H1 (cell line): Measurements from ENCODE around the gene SRM. TPM values are rescaled to one million over a fixed set of nuclear protein-coding genes. Genes with fewer than 3 reads are reported as not detected.

Experiments used
- CTCF ChIA-PET: fragments of 300-600 bp; sonication (Branson Sonifier 250); formaldehyde crosslinking; loops from one replicate; lab custom pipeline; 2021; ENCODE audit not compliant: partially characterized antibody; lab: Charles Lee
- POLR2A ChIA-PET: fragments of 300-600 bp; sonication (Branson Sonifier 250); formaldehyde crosslinking; loops from one replicate; lab custom pipeline; 2021; ENCODE audit warnings: inconsistent platforms; ENCODE audit not compliant: partially characterized antibody; lab: Charles Lee
- DNase-seq, 2 experiments: peaks; one replicate each; pipeline versions ENCODE4 v3.0.0 to v3.0.0-alpha.2; 2010 to 2022; ENCODE audit warnings: low spot score in 2 of 2, low read depth in 1 of 2, mixed read lengths in 1 of 2
- FAIRE-seq: peaks from 2 replicates; lab custom pipeline; 2011; peaks lifted over from hg19 to GRCh38; lab: Jason Lieb, UNC
- H2AFZ ChIP-seq: 2 replicates; pipeline ENCODE4 v1.8.1; 2012; ENCODE audit warnings: low read length, inconsistent platforms
- H2AK5ac ChIP-seq: 2 replicates; pipeline ENCODE4 v1.6.1; 2013; ENCODE audit warnings: low read depth, low read length
- H2BK120ac ChIP-seq: replicated peaks from 2 replicates; pipeline ENCODE3; 2013; ENCODE audit warnings: low read depth, low read length, inconsistent platforms
- H2BK12ac ChIP-seq: 2 replicates; pipeline ENCODE4 v1.6.1; 2013; ENCODE audit warnings: low read depth, low read length
- H2BK15ac ChIP-seq: 2 replicates; pipeline ENCODE4 v1.6.1; 2013; ENCODE audit warnings: low read length
- H2BK20ac ChIP-seq: 2 replicates; pipeline ENCODE4 v1.6.1; 2013; ENCODE audit warnings: low read length
- H2BK5ac ChIP-seq: 2 replicates; pipeline ENCODE4 v1.6.1; 2013; ENCODE audit warnings: low read depth, low read length
- H3K14ac ChIP-seq: 2 replicates; pipeline ENCODE4 v1.6.1; 2013; ENCODE audit warnings: inconsistent platforms; ENCODE audit not compliant: insufficient read length
- H3K18ac ChIP-seq: 2 replicates; pipeline ENCODE4 v1.6.1; 2013; ENCODE audit warnings: low read length; ENCODE audit errors: extremely low read depth
- H3K23ac ChIP-seq: 2 replicates; pipeline ENCODE4 v1.6.1; 2013; ENCODE audit warnings: inconsistent platforms; ENCODE audit not compliant: insufficient read length
- H3K23me2 ChIP-seq: 2 replicates; pipeline ENCODE4 v1.6.1; 2013; ENCODE audit warnings: low read depth, low read length
- H3K27ac ChIP-seq: 2 replicates; pipeline ENCODE4 v1.6.1; 2011; ENCODE audit warnings: low read depth, low read length, inconsistent platforms
- H3K27me3 ChIP-seq, 4 experiments: replicated peaks in 1 of 4; 1 replicate in 1 of 4; 2 replicates in 3 of 4; pipeline versions ENCODE4 v1.6.1 to v1.8.1; 2011 to 2013; ENCODE audit warnings: low read length in 3 of 4, mild to moderate bottlenecking in 3 of 4, inconsistent platforms in 2 of 4, mixed read lengths in 2 of 4, moderate library complexity in 1 of 4; ENCODE audit not compliant: control insufficient read depth in 3 of 4, insufficient read depth in 3 of 4; ENCODE audit errors: extremely low read depth in 1 of 4
- H3K36me3 ChIP-seq, 4 experiments: 2 replicates each; pipeline versions ENCODE4 v1.6.1 to v1.8.1; 2011 to 2013; ENCODE audit warnings: mild to moderate bottlenecking in 4 of 4, low read length in 3 of 4, moderate library complexity in 2 of 4, control low read depth in 1 of 4, inconsistent platforms in 1 of 4; ENCODE audit not compliant: insufficient read depth in 4 of 4, control insufficient read depth in 2 of 4
- H3K4ac ChIP-seq: replicated peaks from 2 replicates; pipeline ENCODE3; 2013; ENCODE audit warnings: low read length, low read depth, mixed read lengths, inconsistent platforms; ENCODE audit not compliant: insufficient read length
- H3K4me1 ChIP-seq, 4 experiments: replicated peaks in 1 of 4; 1 replicate in 1 of 4; 2 replicates in 3 of 4; pipeline versions ENCODE4 v1.6.1 to v1.8.1; 2011 to 2013; ENCODE audit warnings: low read length in 3 of 4, inconsistent platforms in 2 of 4, mixed read lengths in 1 of 4; ENCODE audit not compliant: insufficient read depth in 4 of 4, control insufficient read depth in 3 of 4
- H3K4me2 ChIP-seq, 2 experiments: 2 replicates each; pipeline versions ENCODE4 v1.6.1 to v1.8.1; 2011 to 2013; ENCODE audit warnings: low read depth in 2 of 2, low read length in 2 of 2, control low read depth in 1 of 2, inconsistent platforms in 1 of 2, mild to moderate bottlenecking in 1 of 2; ENCODE audit not compliant: insufficient read depth in 1 of 2
- H3K4me3 ChIP-seq, 4 experiments: fragments of 200-600, 300-600 bp in 1 of 4; sonication (generic), shearing (Covaris generic), sonication (Bioruptor Twin) in 1 of 4; 2 replicates each; pipeline versions ENCODE4 v1.5.1 to v1.8.1; 2011 to 2016; ENCODE audit warnings: low read length in 4 of 4, low read depth in 3 of 4, control low read depth in 2 of 4, inconsistent platforms in 2 of 4, mild to moderate bottlenecking in 2 of 4, mixed read lengths in 1 of 4, moderate library complexity in 1 of 4; ENCODE audit not compliant: insufficient read depth in 2 of 4; ENCODE audit errors: extremely low read depth in 1 of 4
- H3K56ac ChIP-seq: replicated peaks from 2 replicates; pipeline ENCODE3; 2013; ENCODE audit warnings: low read depth, mild to moderate bottlenecking, mixed read lengths, low read length, inconsistent platforms; ENCODE audit not compliant: insufficient read length
- H3K79me1 ChIP-seq: 2 replicates; pipeline ENCODE4 v1.6.1; 2013; ENCODE audit warnings: low read depth, low read length, control low read depth
- H3K79me2 ChIP-seq, 2 experiments: 2 replicates each; pipeline versions ENCODE4 v1.6.1 to v1.8.1; 2012 to 2013; ENCODE audit warnings: low read length in 2 of 2, mild to moderate bottlenecking in 2 of 2, inconsistent platforms in 1 of 2; ENCODE audit not compliant: insufficient read depth in 2 of 2, control insufficient read depth in 1 of 2
- H3K9ac ChIP-seq, 4 experiments: replicated peaks in 1 of 4; 1 replicate in 1 of 4; 2 replicates in 3 of 4; pipeline versions ENCODE4 v1.6.1 to v1.8.1; 2011 to 2013; ENCODE audit warnings: low read depth in 3 of 4, low read length in 3 of 4, control low read depth in 2 of 4, mild to moderate bottlenecking in 2 of 4, moderate library complexity in 2 of 4, inconsistent platforms in 1 of 4; ENCODE audit errors: extremely low read depth in 1 of 4
- H3K9me3 ChIP-seq, 2 experiments: 2 replicates each; pipeline versions ENCODE4 v1.6.1 to v1.8.1; 2012 to 2013; ENCODE audit warnings: mild to moderate bottlenecking in 2 of 2, moderate library complexity in 2 of 2, control low read depth in 1 of 2, inconsistent platforms in 1 of 2, low read depth in 1 of 2, low read length in 1 of 2, mixed read lengths in 1 of 2; ENCODE audit not compliant: insufficient read depth in 2 of 2
- H4K20me1 ChIP-seq, 2 experiments: replicated peaks in 1 of 2; 2 replicates each; pipeline versions ENCODE3 to v1.8.1; 2011 to 2013; ENCODE audit warnings: inconsistent platforms in 2 of 2, low read length in 2 of 2, mild to moderate bottlenecking in 1 of 2; ENCODE audit not compliant: insufficient read depth in 2 of 2, control insufficient read depth in 1 of 2
- H4K5ac ChIP-seq: 2 replicates; pipeline ENCODE4 v1.6.1; 2013; ENCODE audit warnings: low read length, low read depth, mixed read lengths, inconsistent platforms; ENCODE audit not compliant: insufficient read length
- H4K8ac ChIP-seq: 2 replicates; pipeline ENCODE4 v1.8.0; 2013; ENCODE audit warnings: mild to moderate bottlenecking, moderate library complexity, low read length, inconsistent platforms; ENCODE audit not compliant: insufficient read depth; ENCODE audit errors: extremely low read depth
- H4K91ac ChIP-seq: replicated peaks from 2 replicates; pipeline ENCODE3; 2013; ENCODE audit warnings: low read length, mixed read lengths, inconsistent platforms; ENCODE audit not compliant: insufficient read length
- ASH2L ChIP-seq: fragments of 200-600, 300-600 bp; sonication (generic); IDR thresholded peaks from one replicate; pipeline ENCODE4 v1.7.1; 2017; ENCODE audit warnings: low read length
- CBX8 ChIP-seq: fragments of 300-800, 300-1000 bp; sonication (generic); IDR thresholded peaks from 2 replicates; pipeline ENCODE4 v1.7.1; 2016; ENCODE audit warnings: low read depth, low read length, borderline replicate concordance
- CHD1 ChIP-seq: IDR thresholded peaks from 2 replicates; pipeline ENCODE4 v1.6.1; 2012; ENCODE audit warnings: low read depth, low read length, improper control_type of control experiment
- EP300 ChIP-seq, 2 experiments: IDR thresholded peaks; 1 replicate in 1 of 2; 2 replicates in 1 of 2; pipeline ENCODE4 v1.6.1; 2011 to 2012; ENCODE audit warnings: low read depth in 2 of 2, low read length in 2 of 2, mild to moderate bottlenecking in 2 of 2, borderline replicate concordance in 1 of 2, inconsistent platforms in 1 of 2, moderate library complexity in 1 of 2
- EZH2 ChIP-seq: fragments of 200-600 bp; sonication (generic); IDR thresholded peaks from 2 replicates; pipeline ENCODE4 v1.7.1; 2012; ENCODE audit warnings: low read depth, mild to moderate bottlenecking, moderate library complexity, low read length, inconsistent platforms; ENCODE audit not compliant: severe bottlenecking
- MAFK ChIP-seq: IDR thresholded peaks from 2 replicates; pipeline ENCODE4 v1.6.1; 2012; ENCODE audit warnings: low read depth, mild to moderate bottlenecking, improper control_type of control experiment, low read length
- SAP30 ChIP-seq: fragments of 300-600 bp; sonication (generic); IDR thresholded peaks from 2 replicates; pipeline ENCODE4 v1.7.1; 2012; ENCODE audit warnings: low read length, moderate library complexity, mild to moderate bottlenecking, inconsistent platforms; ENCODE audit not compliant: insufficient read depth, insufficient replicate concordance
- SIRT6 ChIP-seq: IDR thresholded peaks from one replicate; pipeline ENCODE4 v1.7.1; 2012; ENCODE audit warnings: low read length, inconsistent platforms
- TAF1 ChIP-seq: IDR thresholded peaks from 2 replicates; pipeline ENCODE4 v1.6.1; 2011; ENCODE audit warnings: mild to moderate bottlenecking, low read depth, low read length
- WGBS, 2 experiments: shearing (Covaris generic) in 1 of 2; methylation state at CpG; one replicate each; pipeline versions ENCODE4 v1.1.6 to v1.1.7; 2013 to 2015; ENCODE audit warnings: low lambda C conversion rate in 2 of 2, mixed read lengths in 2 of 2, inconsistent platforms in 1 of 2, low coverage in 1 of 2, missing lambda C conversion rate in 1 of 2; ENCODE audit not compliant: insufficient replicate concordance in 2 of 2, insufficient coverage in 1 of 2, insufficient read length in 1 of 2; ENCODE audit errors: extremely low coverage in 1 of 2, missing lambda C conversion rate in 1 of 2; 5-methylcytosine and 5-hydroxymethylcytosine counted together
- polyA plus RNA-seq, 7 experiments: library from polyadenylated mRNA; depleted of rRNA in 3 of 7; stranded (reverse) in 5 of 7; unstranded in 2 of 7; fragments of >200 nt in 5 of 7; fragments of 200-250 nt in 2 of 7; gene quantifications; 1 replicate in 5 of 7; 2 replicates in 1 of 7; 4 replicates in 1 of 7; pipeline versions ENCODE4 v1.2.1 to v1.2.3, GENCODE V29; 2011 to 2013; ENCODE audit warnings: missing spikeins in 2 of 7, mixed read lengths in 2 of 7
- total RNA-seq: library from RNA; stranded (reverse); fragmentation: NEBNext Ultra II Directional; extraction: Animal tissue kit (Norgen Biotek cat#: 25700); gene quantifications from 2 replicates; pipeline ENCODE4 v1.2.1, GENCODE V29; 2021

The SRM gene
- total and polyA plus RNA-seq, 2 of the 8 experiments (the other 6 are each of a cell fraction or from before 2014, with no cell fraction given) = 110 to 208 TPM

GRCh38 chr1:11100149-11100493 is 40.3 kb upstream of the SRM start:
- FAIRE-seq (no peak), DNase-seq (no peak)
- H4K5ac ChIP-seq = peak overlapping the region; percentile 88
- H3K79me2 ChIP-seq = peaks cover 5 to 17% of the 10 kb centered on the region in 2 experiments
- peaks cover 0 to 24% (median 9%) of the 10 kb centered on the region in 4 experiments; a peak in 4 of 8 replicates for H3K36me3 ChIP-seq
- no peak overlapping the region for H2BK20ac ChIP-seq
- no peak overlapping the region for H3K4ac ChIP-seq
- H3K4me3 ChIP-seq = peak overlapping the region; percentile 85 to 99 (median 97)
- peak overlapping the region; percentile 60; the same call in 1 of the 2 replicates for H2AFZ ChIP-seq
- no peak overlapping the region for H3K18ac ChIP-seq
- CTCF ChIA-PET = interaction anchor here (0.8 to 1.5 kb wide), 2 partner anchors 36 to 64 kb away, joined by 3 read pairs; no protein-coding TSS in a partner anchor
- no peak overlapping the region for H2BK120ac ChIP-seq
- POLR2A ChIA-PET = interaction anchor here (0.6 to 3.3 kb wide), 16 partner anchors 8 to 288 kb away, joined by 3 to 17 read pairs (median 4); partner anchors contain the start of genes MTOR and SRM
- no peaks in the 10 kb centered on the region; the same call in 1 of the 2 replicates for H3K23me2 ChIP-seq
- H3K14ac ChIP-seq = no peak overlapping the region
- TF ChIP-seq SIRT6 = no peak
- TF ChIP-seq EP300 (IDR thresholded peaks at IDR 0.05; ENCODE audit: borderline replicate concordance in 1 of 2, low read depth in 2 of 2, low read length in 2 of 2) = no peak
- TF ChIP-seq CBX8 = no peak
- no peak for TF ChIP-seq EZH2
- TF ChIP-seq TAF1 = no peak
- TF ChIP-seq MAFK = no peak
- no peak for TF ChIP-seq CHD1
- TF ChIP-seq ASH2L = no peak
- no peak for TF ChIP-seq SAP30
- peak overlapping the region; percentile 80 for H4K8ac ChIP-seq
- H4K91ac ChIP-seq = peak overlapping the region; percentile 54
- H3K4me1 ChIP-seq = peaks cover 0 to 6% (median 1%) of the 10 kb centered on the region in 4 experiments; a peak in 3 of 7 replicates
- no peaks in the 10 kb centered on the region; the same call in 1 of the 2 replicates for H3K79me1 ChIP-seq
- H4K20me1 ChIP-seq = no peaks in the 10 kb centered on the region
- no peak overlapping the region for H3K23ac ChIP-seq
- H2BK5ac ChIP-seq = peak overlapping the region; percentile 13; the same call in 1 of the 2 replicates
- no peaks in the 10 kb centered on the region for H3K9me3 ChIP-seq
- no peak overlapping the region for H2BK12ac ChIP-seq
- no peak overlapping the region for H2AK5ac ChIP-seq
- H3K27me3 ChIP-seq = no peaks in the 10 kb centered on the region
- no peak overlapping the region for H3K56ac ChIP-seq
- peak overlapping the region; percentile 73 to 78 for H3K4me2 ChIP-seq
- H2BK15ac ChIP-seq = no peak overlapping the region
- 82% methylated on average over 13 of the region's 13 CpGs; no CpG with 5 or more reads in 1 of the 2 experiments for WGBS, 2 experiments
- H3K27ac ChIP-seq = no peak overlapping the region
- H3K9ac ChIP-seq = peak overlapping the region in 3 of 4 experiments; percentile 54 to 96 (median 79); a peak in 4 of 7 replicates
